Breast epithelium (tissue), 3 donors: ENCODE results near the gene NDUFAF8.

Source experiments
- POLR2A ChIP-seq: fragments of 450-650 bp; IDR thresholded peaks from one replicate; pipeline ENCODE4 v1.6.1; 2016; ENCODE audit warnings: antibody characterized with exemption, mild to moderate bottlenecking, moderate library complexity
- POLR2AphosphoS5 ChIP-seq, 3 donors: sonication (generic); formaldehyde crosslinking; IDR thresholded peaks; one replicate each; pipeline ENCODE4 v1.6.1; 2017; ENCODE audit warnings: antibody characterized with exemption in 3 of 3
- TF ChIP-seq, protein P1 (sequence below), 3 donors: fragments of 450-650 bp; IDR thresholded peaks; one replicate each; pipeline ENCODE4 v1.5.1; 2016 to 2017; ENCODE audit warnings: antibody characterized with exemption in 3 of 3, mild to moderate bottlenecking in 3 of 3, moderate library complexity in 3 of 3

DNA sequence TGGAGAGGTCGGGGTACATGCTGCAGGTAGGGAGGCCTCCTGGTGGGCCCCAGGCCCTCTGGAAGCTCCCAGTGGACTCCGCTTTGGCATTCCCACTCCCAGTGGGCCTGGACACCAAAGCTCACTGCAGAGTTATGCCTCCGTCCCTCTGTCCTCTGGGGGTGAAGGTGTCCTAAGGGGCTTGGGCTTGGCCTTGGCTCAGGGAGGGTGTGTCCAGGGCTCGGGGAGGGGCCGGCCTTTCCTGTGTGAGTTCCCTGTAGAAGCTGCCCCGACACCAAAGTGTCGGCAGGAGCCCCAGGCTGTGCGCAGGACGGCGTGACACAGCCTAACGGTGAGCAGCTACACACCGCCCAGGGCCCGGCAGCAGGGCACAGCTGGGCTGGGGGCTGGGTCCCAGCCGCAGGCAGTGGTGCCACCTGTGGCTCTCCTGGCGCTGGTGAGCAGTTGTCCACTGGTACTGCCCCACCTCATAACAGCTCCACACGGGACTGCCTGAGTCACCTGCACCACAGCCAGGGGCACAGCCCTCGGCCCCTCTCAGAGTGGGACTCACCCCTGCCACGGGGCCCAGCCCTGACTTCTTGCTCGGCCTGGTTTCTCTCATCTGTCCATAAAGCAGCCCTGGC is 6.4 kb upstream of the NDUFAF8 start:
- TF ChIP-seq, protein P1, sequence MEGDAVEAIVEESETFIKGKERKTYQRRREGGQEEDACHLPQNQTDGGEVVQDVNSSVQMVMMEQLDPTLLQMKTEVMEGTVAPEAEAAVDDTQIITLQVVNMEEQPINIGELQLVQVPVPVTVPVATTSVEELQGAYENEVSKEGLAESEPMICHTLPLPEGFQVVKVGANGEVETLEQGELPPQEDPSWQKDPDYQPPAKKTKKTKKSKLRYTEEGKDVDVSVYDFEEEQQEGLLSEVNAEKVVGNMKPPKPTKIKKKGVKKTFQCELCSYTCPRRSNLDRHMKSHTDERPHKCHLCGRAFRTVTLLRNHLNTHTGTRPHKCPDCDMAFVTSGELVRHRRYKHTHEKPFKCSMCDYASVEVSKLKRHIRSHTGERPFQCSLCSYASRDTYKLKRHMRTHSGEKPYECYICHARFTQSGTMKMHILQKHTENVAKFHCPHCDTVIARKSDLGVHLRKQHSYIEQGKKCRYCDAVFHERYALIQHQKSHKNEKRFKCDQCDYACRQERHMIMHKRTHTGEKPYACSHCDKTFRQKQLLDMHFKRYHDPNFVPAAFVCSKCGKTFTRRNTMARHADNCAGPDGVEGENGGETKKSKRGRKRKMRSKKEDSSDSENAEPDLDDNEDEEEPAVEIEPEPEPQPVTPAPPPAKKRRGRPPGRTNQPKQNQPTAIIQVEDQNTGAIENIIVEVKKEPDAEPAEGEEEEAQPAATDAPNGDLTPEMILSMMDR (IDR thresholded peaks at IDR 0.05): no peak
- TF ChIP-seq POLR2A (no peak), POLR2AphosphoS5 (IDR thresholded peaks at IDR 0.05) (no peak)
